Measurements from ENCODE around the gene ABCC8. TPM values are rescaled to one million over a fixed set of nuclear protein-coding genes. Genes with fewer than 3 reads are reported as not detected.

ABCC8 gene
- total RNA-seq, 1 experiment from 2014 or later: not detected

DNA sequence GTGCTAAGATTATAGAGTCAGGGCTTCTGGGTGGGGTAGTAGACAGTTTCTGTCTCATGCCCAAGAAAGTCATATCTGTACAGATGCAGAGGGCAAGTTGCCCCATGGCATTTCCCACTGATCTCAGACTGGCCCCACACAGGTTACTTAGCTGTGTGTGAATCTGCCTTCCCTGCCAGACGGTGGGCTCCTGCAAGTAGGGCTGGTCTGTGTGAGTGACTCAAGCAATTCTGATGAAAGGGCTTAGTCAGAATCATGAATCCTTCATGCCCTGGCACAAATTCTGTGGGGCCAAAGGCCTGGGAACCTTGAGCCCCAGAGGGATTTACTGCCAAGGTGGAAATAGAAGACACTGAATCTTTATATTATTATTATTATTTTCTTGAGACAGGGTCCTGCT is 37.2 kb upstream of the ABCC8 start:
- peaks cover 70% of the 10 kb centered on the region for H3K27me3 ChIP-seq (ENCODE audit: insufficient read depth, low read depth)
- no peaks in the 10 kb centered on the region for H3K9me2 ChIP-seq (ENCODE audit: insufficient read depth)
- no peak overlapping the region for H3K27ac ChIP-seq
- H4K20me1 ChIP-seq (ENCODE audit: insufficient read depth): no peaks in the 10 kb centered on the region
- H3K4me3 ChIP-seq: no peak overlapping the region
- no peak overlapping the region for H2AFZ ChIP-seq
- no peaks in the 10 kb centered on the region for H3K9me3 ChIP-seq (ENCODE audit: insufficient read depth, low read depth)
- intact Hi-C loops (cut with micrococcal nuclease; ENCODE audit: unreplicated experiment): no loop called here
- DNase-seq: no peak
- POLR2A ChIA-PET (ENCODE audit: unreplicated experiment): no interaction called here
- no peak for TF ChIP-seq EZH2 (IDR thresholded peaks at IDR 0.05; ENCODE audit: low read depth)
- TF ChIP-seq, protein P1, sequence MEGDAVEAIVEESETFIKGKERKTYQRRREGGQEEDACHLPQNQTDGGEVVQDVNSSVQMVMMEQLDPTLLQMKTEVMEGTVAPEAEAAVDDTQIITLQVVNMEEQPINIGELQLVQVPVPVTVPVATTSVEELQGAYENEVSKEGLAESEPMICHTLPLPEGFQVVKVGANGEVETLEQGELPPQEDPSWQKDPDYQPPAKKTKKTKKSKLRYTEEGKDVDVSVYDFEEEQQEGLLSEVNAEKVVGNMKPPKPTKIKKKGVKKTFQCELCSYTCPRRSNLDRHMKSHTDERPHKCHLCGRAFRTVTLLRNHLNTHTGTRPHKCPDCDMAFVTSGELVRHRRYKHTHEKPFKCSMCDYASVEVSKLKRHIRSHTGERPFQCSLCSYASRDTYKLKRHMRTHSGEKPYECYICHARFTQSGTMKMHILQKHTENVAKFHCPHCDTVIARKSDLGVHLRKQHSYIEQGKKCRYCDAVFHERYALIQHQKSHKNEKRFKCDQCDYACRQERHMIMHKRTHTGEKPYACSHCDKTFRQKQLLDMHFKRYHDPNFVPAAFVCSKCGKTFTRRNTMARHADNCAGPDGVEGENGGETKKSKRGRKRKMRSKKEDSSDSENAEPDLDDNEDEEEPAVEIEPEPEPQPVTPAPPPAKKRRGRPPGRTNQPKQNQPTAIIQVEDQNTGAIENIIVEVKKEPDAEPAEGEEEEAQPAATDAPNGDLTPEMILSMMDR (conservative IDR thresholded peaks at IDR 0.05): no peak
- no peak overlapping the region for H3K4me2 ChIP-seq
- no peaks in the 10 kb centered on the region for H3K36me3 ChIP-seq (ENCODE audit: low read depth)
- no peaks in the 10 kb centered on the region for H3K4me1 ChIP-seq (replicated peaks; ENCODE audit: insufficient read depth)
- BruUV-seq (replicated peaks): no TSS peak
- H3F3A ChIP-seq (ENCODE audit: insufficient read depth, low read depth): no peaks in the 10 kb centered on the region
- CTCF ChIA-PET: interaction anchor here (0.7 kb wide), 2 partner anchors 13 to 262 kb away, joined by 3 read pairs; no protein-coding TSS in a partner anchor
- no peaks in the 10 kb centered on the region for H3K79me2 ChIP-seq (ENCODE audit: low read depth)

DNA sequence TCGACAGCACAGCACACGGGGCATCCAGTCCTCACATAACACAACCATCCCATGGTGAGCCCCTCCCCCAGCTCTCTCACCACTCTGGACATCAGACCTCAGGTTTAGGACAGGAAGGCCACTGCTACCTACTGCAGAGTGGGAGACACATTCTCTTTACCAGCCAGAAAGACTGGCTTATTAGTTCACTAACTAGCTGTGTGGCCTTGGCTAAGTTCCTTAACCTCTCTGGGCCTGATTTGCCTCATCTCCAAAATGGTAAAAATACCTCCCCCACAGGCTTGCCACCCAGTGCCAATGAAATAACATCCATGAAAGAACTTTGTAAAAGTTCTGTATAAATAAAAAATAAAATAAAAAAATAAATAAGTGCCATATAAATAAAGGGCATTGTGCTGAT is 35.5 kb upstream of the ABCC8 start:
- no peaks in the 10 kb centered on the region for H4K20me1 ChIP-seq (ENCODE audit: insufficient read depth)
- ChIA-PET POLR2A (ENCODE audit: unreplicated experiment) (no interaction called here), CTCF (no interaction called here)
- peaks cover 75% of the 10 kb centered on the region for H3K27me3 ChIP-seq (ENCODE audit: insufficient read depth, low read depth)
- no peaks in the 10 kb centered on the region for H3K4me1 ChIP-seq (replicated peaks; ENCODE audit: insufficient read depth)
- no peak for DNase-seq
- H3K4me3 ChIP-seq: no peak overlapping the region
- no peak overlapping the region for H2AFZ ChIP-seq
- no peaks in the 10 kb centered on the region for H3K9me3 ChIP-seq (ENCODE audit: insufficient read depth, low read depth)
- no peaks in the 10 kb centered on the region for H3K36me3 ChIP-seq (ENCODE audit: low read depth)
- H3K4me2 ChIP-seq: no peak overlapping the region
- no peak overlapping the region for H3K27ac ChIP-seq
- intact Hi-C loops (cut with micrococcal nuclease; ENCODE audit: unreplicated experiment): no loop called here
- no peaks in the 10 kb centered on the region for H3K79me2 ChIP-seq (ENCODE audit: low read depth)
- H3K9me2 ChIP-seq (ENCODE audit: insufficient read depth): no peaks in the 10 kb centered on the region
- TF ChIP-seq, protein P1 (conservative IDR thresholded peaks at IDR 0.05): no peak
- TF ChIP-seq EZH2 (IDR thresholded peaks at IDR 0.05; ENCODE audit: low read depth): no peak
- no peaks in the 10 kb centered on the region for H3F3A ChIP-seq (ENCODE audit: insufficient read depth, low read depth)
- BruUV-seq (replicated peaks): no TSS peak

DNA sequence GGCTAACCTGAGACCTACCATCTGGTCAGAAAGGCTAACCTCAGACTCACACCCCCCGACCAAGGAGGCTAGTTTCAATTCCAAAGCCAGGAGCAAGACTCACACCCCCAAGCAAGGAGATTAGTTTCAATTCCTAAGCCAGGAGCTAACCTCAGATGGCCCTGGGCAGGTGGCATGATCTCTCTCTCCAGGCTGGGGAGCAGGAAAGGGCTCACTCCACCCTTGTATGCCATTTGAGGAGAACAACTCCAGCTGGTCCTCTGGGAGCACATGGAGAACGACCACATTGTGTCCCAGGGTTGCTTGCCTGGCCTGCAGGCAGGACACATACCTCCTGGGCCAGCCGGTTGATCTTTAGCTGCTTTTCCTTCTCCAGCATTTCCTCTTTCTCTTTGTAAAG is 34.9 kb upstream of the ABCC8 start:
- Histone ChIP-seq H3K9me2 (ENCODE audit: insufficient read depth) (no peaks in the 10 kb centered on the region), H3F3A (ENCODE audit: insufficient read depth, low read depth) (no peaks in the 10 kb centered on the region), H3K79me2 (ENCODE audit: low read depth) (no peaks in the 10 kb centered on the region), H3K4me1 (replicated peaks; ENCODE audit: insufficient read depth) (no peaks in the 10 kb centered on the region), H3K36me3 (ENCODE audit: low read depth) (no peaks in the 10 kb centered on the region), H3K27me3 (ENCODE audit: insufficient read depth, low read depth) (peaks cover 74% of the 10 kb centered on the region), H2AFZ (no peak overlapping the region), H3K9me3 (ENCODE audit: insufficient read depth, low read depth) (no peaks in the 10 kb centered on the region), H4K20me1 (ENCODE audit: insufficient read depth) (no peaks in the 10 kb centered on the region), H3K4me3 (no peak overlapping the region), H3K27ac (no peak overlapping the region), H3K4me2 (no peak overlapping the region)
- BruUV-seq (replicated peaks): no TSS peak
- ChIA-PET POLR2A (ENCODE audit: unreplicated experiment) (no interaction called here), CTCF (no interaction called here)
- no peak for TF ChIP-seq EZH2 (IDR thresholded peaks at IDR 0.05; ENCODE audit: low read depth)
- TF ChIP-seq, protein P1 (conservative IDR thresholded peaks at IDR 0.05): no peak
- DNase-seq: no peak
- intact Hi-C loops (cut with micrococcal nuclease; ENCODE audit: unreplicated experiment): no loop called here
